HCT116 (cell line): ENCODE measurements around the gene ERLIN1. TPM values are rescaled to one million over a fixed set of nuclear protein-coding genes. Genes with fewer than 3 reads are reported as not detected.
"Not testable (repeated sequence)": the region's sequence is repeated elsewhere in the genome, so short reads cannot be mapped to it uniquely, and the experiment has no call there.

Experiments
- ATAC-seq: fragments of 200-7000 bp; cut with Tn5 transposase; 2 replicates; pipeline ENCODE4 v1.9.1; 2020; ENCODE audit warnings: mild to moderate bottlenecking, moderate library complexity
- BruUV-seq: library from RNA; stranded (reverse); fragments of 400-500 nt; replicated peaks from 2 replicates; lab custom pipeline; 2021; lab: Mats Ljungman, UMichigan
- CTCF ChIA-PET: fragments of 300-600 bp; sonication (Branson Sonifier 250); formaldehyde crosslinking; loops from one replicate; lab custom pipeline; 2021; ENCODE audit warnings: antibody characterized with exemption; lab: Charles Lee
- POLR2A ChIA-PET: fragments of 300-600, 350-600 bp; sonication (Branson Sonifier 250); formaldehyde crosslinking; loops from one replicate; lab custom pipeline; 2021; ENCODE audit warnings: antibody characterized with exemption; lab: Charles Lee
- RAD21 ChIA-PET, 2 experiments: fragments of 300-600 bp; sonication (Branson Sonifier 250); formaldehyde crosslinking; loops; one replicate each; lab custom pipeline; 2023; ENCODE audit warnings: low total read pairs in 2 of 2; ENCODE audit not compliant: uncharacterized antibody in 2 of 2, unreplicated experiment in 2 of 2, low non-redundant PET in 1 of 2; lab: Charles Lee
- DNase-seq: peaks from one replicate; pipeline ENCODE4 v3.0.0-alpha.2; 2010; ENCODE audit warnings: low read depth, low spot score
- H2AFZ ChIP-seq: fragments of 200-600 bp; shearing (Covaris generic), sonication (generic); 2 replicates; pipeline ENCODE4 v1.6.1; 2017; ENCODE audit warnings: low read depth, mixed run types, mixed read lengths, antibody characterized with exemption, low read length; ENCODE audit not compliant: poor library complexity, severe bottlenecking
- H3K27ac ChIP-seq: 2 replicates; pipeline ENCODE4 v1.5.1; 2012; ENCODE audit warnings: low read depth, low read length
- H3K27me3 ChIP-seq: fragments of 200-600 bp; sonication (generic); 2 replicates; pipeline ENCODE4 v1.6.1; 2016; ENCODE audit warnings: mixed run types, low read length, mixed read lengths; ENCODE audit not compliant: insufficient read depth
- H3K36me3 ChIP-seq, 2 experiments: fragments of 200-500 bp in 1 of 2; fragments of 200-600 bp in 1 of 2; sonication (Bioruptor generic) in 1 of 2; sonication (generic) in 1 of 2; 2 replicates each; pipeline versions ENCODE4 v1.5.1 to v1.6.1; 2014 to 2016; ENCODE audit warnings: low read length in 2 of 2, inconsistent platforms in 1 of 2, mixed read lengths in 1 of 2, mixed run types in 1 of 2; ENCODE audit not compliant: insufficient read depth in 2 of 2, control insufficient read depth in 1 of 2
- H3K4me1 ChIP-seq, 2 experiments: fragments of 200-600 bp in 1 of 2; sonication (generic) in 1 of 2; 2 replicates each; pipeline versions ENCODE4 v1.5.1 to v1.6.1; 2012 to 2017; ENCODE audit warnings: low read length in 2 of 2, inconsistent platforms in 1 of 2, mild to moderate bottlenecking in 1 of 2, mixed read lengths in 1 of 2, mixed run types in 1 of 2, moderate library complexity in 1 of 2; ENCODE audit not compliant: insufficient read depth in 2 of 2, control insufficient read depth in 1 of 2
- H3K4me2 ChIP-seq: fragments of 200-600 bp; sonication (generic); 2 replicates; pipeline ENCODE4 v1.6.1; 2017; ENCODE audit warnings: mixed run types, low read length, mixed read lengths
- H3K4me3 ChIP-seq, 2 experiments: fragments of 200-600 bp in 1 of 2; sonication (generic) in 1 of 2; replicated peaks in 1 of 2; 2 replicates each; pipeline ENCODE4 v1.5.1; 2011 to 2016; ENCODE audit warnings: low read length in 2 of 2, control low read depth in 1 of 2, low read depth in 1 of 2, mild to moderate bottlenecking in 1 of 2, mixed read lengths in 1 of 2, mixed run types in 1 of 2
- H3K79me2 ChIP-seq: fragments of 200-600 bp; sonication (generic); 2 replicates; pipeline ENCODE4 v1.6.1; 2017; ENCODE audit warnings: mild to moderate bottlenecking, mixed run types, low read length, moderate library complexity, mixed read lengths; ENCODE audit not compliant: insufficient read depth
- H3K9ac ChIP-seq: fragments of 200-600 bp; sonication (generic); 2 replicates; pipeline ENCODE4 v1.6.1; 2016; ENCODE audit warnings: low read length, mixed read lengths
- H3K9me2 ChIP-seq: fragments of 200-600 bp; sonication (generic), shearing (Covaris generic); 2 replicates; pipeline ENCODE4 v1.6.1; 2017; ENCODE audit warnings: mixed run types, mild to moderate bottlenecking, moderate library complexity; ENCODE audit not compliant: insufficient read depth
- H3K9me3 ChIP-seq, 2 experiments: fragments of 200-500 bp in 1 of 2; fragments of 200-600 bp in 1 of 2; sonication (Bioruptor generic) in 1 of 2; sonication (generic) in 1 of 2; 2 replicates each; pipeline ENCODE4 v1.6.1; 2014 to 2017; ENCODE audit warnings: low read length in 2 of 2, mixed read lengths in 2 of 2, inconsistent platforms in 1 of 2, low read depth in 1 of 2, mild to moderate bottlenecking in 1 of 2, mixed run types in 1 of 2, moderate library complexity in 1 of 2; ENCODE audit not compliant: control insufficient read depth in 1 of 2, insufficient read depth in 1 of 2
- H4K20me1 ChIP-seq: fragments of 200-600 bp; sonication (generic), shearing (Covaris generic); 2 replicates; pipeline ENCODE4 v1.6.1; 2017; ENCODE audit warnings: mixed run types, mild to moderate bottlenecking, moderate library complexity; ENCODE audit not compliant: insufficient read depth
- CBX3 ChIP-seq: IDR thresholded peaks from 2 replicates; pipeline ENCODE4 v1.6.1; 2012; ENCODE audit warnings: low read depth
- CEBPB ChIP-seq: IDR thresholded peaks from 2 replicates; pipeline ENCODE4 v1.6.1; 2012; ENCODE audit warnings: low read depth
- CTCF ChIP-seq, 3 experiments: fragments of 200-600 bp in 1 of 3; sonication (generic) in 1 of 3; IDR thresholded peaks in 2 of 3; conservative IDR thresholded peaks in 1 of 3; 2 replicates each; pipeline ENCODE4 v1.5.1; 2012 to 2017; ENCODE audit warnings: low read depth in 2 of 3, low read length in 2 of 3, antibody characterized with exemption in 1 of 3, borderline replicate concordance in 1 of 3, control low read depth in 1 of 3, mild to moderate bottlenecking in 1 of 3, mixed read lengths in 1 of 3, mixed run types in 1 of 3, moderate library complexity in 1 of 3; ENCODE audit not compliant: insufficient read depth in 1 of 3
- EGR1 ChIP-seq: IDR thresholded peaks from 2 replicates; pipeline ENCODE4 v1.6.1; 2012; ENCODE audit warnings: low read depth
- ELF1 ChIP-seq: IDR thresholded peaks from 2 replicates; pipeline ENCODE4 v1.6.1; 2012; ENCODE audit warnings: low read depth, borderline replicate concordance
- EZH2 ChIP-seq: fragments of 200-600 bp; sonication (generic); IDR thresholded peaks from 2 replicates; pipeline ENCODE4 v1.6.1; 2017; ENCODE audit warnings: antibody characterized with exemption, mixed run types
- FOSL1 ChIP-seq: IDR thresholded peaks from 2 replicates; pipeline ENCODE4 v1.6.1; 2012; ENCODE audit warnings: low read depth
- JUND ChIP-seq: IDR thresholded peaks from 2 replicates; pipeline ENCODE4 v1.6.1; 2012
- REST ChIP-seq: IDR thresholded peaks from 2 replicates; pipeline ENCODE4 v1.6.1; 2012; ENCODE audit warnings: low read depth
- SIN3A ChIP-seq: IDR thresholded peaks from 2 replicates; pipeline ENCODE4 v1.6.1; 2012; ENCODE audit warnings: low read depth
- SP1 ChIP-seq: IDR thresholded peaks from 2 replicates; pipeline ENCODE4 v1.6.1; 2012; ENCODE audit warnings: low read depth
- SRF ChIP-seq: IDR thresholded peaks from 2 replicates; pipeline ENCODE4 v1.6.1; 2012; ENCODE audit warnings: low read depth
- YY1 ChIP-seq: IDR thresholded peaks from 2 replicates; pipeline ENCODE4 v1.6.1; 2011; ENCODE audit warnings: low read length, low read depth, moderate library complexity, mild to moderate bottlenecking; ENCODE audit not compliant: insufficient replicate concordance; ENCODE audit errors: extremely low read depth
- ZFX ChIP-seq: fragments of 450-650 bp; IDR thresholded peaks from 2 replicates; pipeline ENCODE4 v1.6.1; 2017
- ZNF274 ChIP-seq: fragments of 200-500 bp; sonication (Bioruptor generic); IDR thresholded peaks from 2 replicates; pipeline ENCODE4 v1.6.1; 2014; ENCODE audit warnings: mild to moderate bottlenecking, low read depth, low read length, inconsistent platforms
- intact Hi-C: fragments of 100-400 bp; cut with micrococcal nuclease; formaldehyde crosslinking; loops from 2 replicates; pipeline ENCODE4 v1.10.0; 2022
- total RNA-seq: library from RNA; stranded (reverse); gene quantifications from one replicate; pipeline ENCODE4 v1.2.1, GENCODE V29; 2021; ENCODE audit not compliant: unreplicated experiment

The ERLIN1 gene
- total RNA-seq, 1 experiment from 2014 or later: 64.5 TPM

GRCh38 chr10:100128951-100129350, 56.9 kb downstream of the ERLIN1 start:
- no peak for ATAC-seq
- no TSS peak for BruUV-seq
- POLR2A ChIA-PET: interaction anchor here (0.9 kb wide), 1 partner anchor 11 kb away, joined by 3 read pairs; no protein-coding TSS in a partner anchor
- Histone ChIP-seq H3K36me3 (no peaks in the 10 kb centered on the region), H3K9me3 (peaks cover 0 to under 1% of the 10 kb centered on the region in 2 experiments; a peak in 1 of 4 replicates), H3K4me3 (no peak overlapping the region), H3K27me3 (no peaks in the 10 kb centered on the region), H3K27ac (no peak overlapping the region)
- CTCF ChIA-PET: no interaction called here
- no peak for TF ChIP-seq CEBPB
- TF ChIP-seq REST: no peak
- no peak for TF ChIP-seq SP1
- TF ChIP-seq YY1: no peak
- TF ChIP-seq ELF1: no peak
- no peak for TF ChIP-seq JUND
- no peak for TF ChIP-seq SRF
- TF ChIP-seq EGR1: no peak
- no peak for TF ChIP-seq ZFX
- TF ChIP-seq FOSL1: no peak
- TF ChIP-seq CBX3: no peak
- no peak for TF ChIP-seq CTCF (IDR thresholded peaks at IDR 0.05 in 2 of 3, conservative IDR thresholded peaks at IDR 0.05 in 1 of 3; ENCODE audit: borderline replicate concordance in 1 of 3, insufficient read depth in 1 of 3, low read depth in 2 of 3, low read length in 2 of 3)
- TF ChIP-seq ZNF274: no peak
- TF ChIP-seq SIN3A: no peak
- no peak for TF ChIP-seq EZH2
- TF ChIP-seq, all 23 proteins: peak for 0
- DNase-seq: no peak
- Histone ChIP-seq H3K79me2 (no peaks in the 10 kb centered on the region), H2AFZ (no peak overlapping the region), H3K9ac (no peak overlapping the region), H3K4me2 (no peak overlapping the region), H4K20me1 (no peaks in the 10 kb centered on the region), H3K4me1 (no peaks in the 10 kb centered on the region), H3K9me2 (no peaks in the 10 kb centered on the region)
- intact Hi-C loops: no loop called here
- RAD21 ChIA-PET: interaction anchor here in 1 of 2 experiments (0.6 kb wide), 1 partner anchor 258 kb away, joined by 3 read pairs; no protein-coding TSS in a partner anchor

DNA sequence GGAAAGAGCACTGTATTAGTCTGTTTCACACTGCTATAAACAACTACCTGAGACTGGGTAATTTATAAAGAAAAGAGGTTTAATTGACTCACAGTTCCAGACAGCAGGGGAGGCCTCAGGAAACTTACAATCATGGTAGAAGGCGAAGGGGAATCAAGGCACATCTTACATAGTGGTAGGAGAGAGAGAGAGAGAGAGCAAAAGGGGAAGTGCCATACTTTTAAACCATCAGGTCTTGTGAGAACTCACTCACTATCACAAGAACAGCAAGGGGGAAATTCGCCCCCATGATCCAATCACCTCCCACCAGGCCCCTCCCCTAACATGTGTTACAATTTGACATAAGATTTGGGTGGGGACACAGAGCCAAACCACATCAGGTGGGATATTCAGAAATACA, 60.5 kb downstream of the ERLIN1 start:
- H3K9me3 ChIP-seq, H3K27me3 ChIP-seq, H4K20me1 ChIP-seq, H3K4me3 ChIP-seq, H3K4me2 ChIP-seq, intact Hi-C loops, H3K9ac ChIP-seq, RAD21 ChIA-PET, BruUV-seq, H2AFZ ChIP-seq, H3K27ac ChIP-seq, ATAC-seq, DNase-seq, H3K4me1 ChIP-seq, H3K9me2 ChIP-seq, POLR2A ChIA-PET, CTCF ChIA-PET, H3K36me3 ChIP-seq, H3K79me2 ChIP-seq: not testable (repeated sequence)
